ENCODE data around the gene ATP5F1B. TPM values are rescaled to one million over a fixed set of nuclear protein-coding genes. Genes with fewer than 3 reads are reported as not detected.
A peak's percentile ranks its signal among the peaks of the same experiment; 100 is the strongest.

Gene ATP5F1B
- total and polyA plus RNA-seq, 2 of the 13 experiments (the other 11 are each of a cell fraction or from before 2014, with no cell fraction given) = 1,051 to 1,180 TPM

GRCh38 chr12:56636675-56637540 is 8.9 kb downstream of the ATP5F1B start (continued):
- no peak for TF ChIP-seq ZBTB4 (CRISPR knock-in tag; IDR thresholded peaks at IDR 0.05; ENCODE audit: borderline replicate concordance)
- no peak for TF ChIP-seq RORA (CRISPR knock-in tag; IDR thresholded peaks at IDR 0.05)
- TF ChIP-seq PAX8 (CRISPR knock-in tag; IDR thresholded peaks at IDR 0.05; ENCODE audit: borderline replicate concordance) = no peak
- TF ChIP-seq HOXA9 (CRISPR knock-in tag; IDR thresholded peaks at IDR 0.05; ENCODE audit: borderline replicate concordance) = no peak
- no peak; the same call in 1 of the 2 replicates for TF ChIP-seq MAFF (IDR thresholded peaks at IDR 0.05; ENCODE audit: low read depth, low read length)
- TF ChIP-seq ZFP41 (CRISPR knock-in tag; IDR thresholded peaks at IDR 0.05; ENCODE audit: borderline replicate concordance) = no peak
- TF ChIP-seq ZNF704 (CRISPR knock-in tag; IDR thresholded peaks at IDR 0.05; ENCODE audit: borderline replicate concordance) = no peak
- no peak for TF ChIP-seq PCBP1 (IDR thresholded peaks at IDR 0.05; ENCODE audit: borderline replicate concordance, low read depth, low read length)
- TF ChIP-seq ZNF629 (CRISPR knock-in tag; conservative IDR thresholded peaks at IDR 0.05) = no peak
- TF ChIP-seq ZIK1 (CRISPR knock-in tag; IDR thresholded peaks at IDR 0.05; ENCODE audit: borderline replicate concordance, low read depth) = 0 out of 2 replicates have a peak, but pooled peaks have one; percentile 38
- no peak; the same call in 1 of the 2 replicates for TF ChIP-seq ZFY (CRISPR knock-in tag; IDR thresholded peaks at IDR 0.05)
- TF ChIP-seq ZNF329 (CRISPR knock-in tag; IDR thresholded peaks at IDR 0.05; ENCODE audit: low read depth) = no peak
- TF ChIP-seq ZFX (CRISPR knock-in tag; IDR thresholded peaks at IDR 0.05; ENCODE audit: low read depth) = peak; percentile 70
- no peak for TF ChIP-seq E2F2 (CRISPR knock-in tag; IDR thresholded peaks at IDR 0.05; ENCODE audit: borderline replicate concordance)
- no peak; the same call in 1 of the 2 replicates for TF ChIP-seq KLF12 (CRISPR knock-in tag; IDR thresholded peaks at IDR 0.05; ENCODE audit: borderline replicate concordance)
- no peak for TF ChIP-seq ZNF570 (CRISPR knock-in tag; IDR thresholded peaks at IDR 0.05; ENCODE audit: borderline replicate concordance)
- TF ChIP-seq TAF15 (IDR thresholded peaks at IDR 0.05; ENCODE audit: low read depth, low read length, poor library complexity, severe bottlenecking) = no peak
- TF ChIP-seq HNRNPL (IDR thresholded peaks at IDR 0.05; ENCODE audit: low read depth, low read length) = no peak
- TF ChIP-seq SKI (IDR thresholded peaks at IDR 0.05; ENCODE audit: partially characterized antibody) = peak; percentile 35
- no peak for TF ChIP-seq SNAPC5 (CRISPR knock-in tag; IDR thresholded peaks at IDR 0.05; ENCODE audit: borderline replicate concordance)
- no peak for TF ChIP-seq ZKSCAN5 (CRISPR knock-in tag; IDR thresholded peaks at IDR 0.05)
- TF ChIP-seq TFDP1 (CRISPR knock-in tag; IDR thresholded peaks at IDR 0.05; ENCODE audit: borderline replicate concordance) = no peak

All from HepG2 (cell line).